NB4 (cell line): Measurements from ENCODE around the gene SIVA1.

Experiments used
- MYC ChIP-seq: IDR thresholded peaks from 2 replicates; pipeline ENCODE4 v1.6.1; 2011; ENCODE audit warnings: low read depth, low read length
- POLR2A ChIP-seq: IDR thresholded peaks from 2 replicates; pipeline ENCODE4 v1.6.1; 2011; ENCODE audit warnings: mild to moderate bottlenecking; ENCODE audit not compliant: insufficient read length; ENCODE audit errors: extremely low read depth
- TF ChIP-seq, protein P1 (sequence below): IDR thresholded peaks from one replicate; pipeline ENCODE4 v1.5.1; 2012; ENCODE audit warnings: low read depth, low read length
- TF ChIP-seq, protein P2 (sequence below): IDR thresholded peaks from 2 replicates; pipeline ENCODE4 v1.6.1; 2011; ENCODE audit warnings: low read depth, low read length

DNA sequence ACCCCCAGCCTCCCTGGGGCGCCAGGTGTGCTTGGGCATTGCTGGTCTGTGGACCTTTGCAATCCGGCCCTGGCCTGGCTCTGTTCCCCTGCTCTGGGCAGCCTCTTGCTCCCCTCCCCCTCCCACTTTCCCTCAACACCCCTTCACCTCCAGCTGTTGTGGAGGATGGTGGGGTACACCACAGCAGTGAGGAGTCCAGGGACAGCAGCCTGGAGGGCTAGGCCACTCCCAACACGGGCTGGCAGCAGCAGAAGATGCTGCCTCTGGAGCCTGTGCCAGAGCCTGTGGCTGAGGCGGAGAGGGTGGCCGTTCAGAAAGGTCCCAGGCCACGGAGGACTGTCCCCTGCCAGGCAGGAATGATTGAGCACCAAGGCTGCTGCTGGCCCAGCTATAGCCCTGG is 55.5 kb downstream of the SIVA1 start:
- TF ChIP-seq, protein P1, sequence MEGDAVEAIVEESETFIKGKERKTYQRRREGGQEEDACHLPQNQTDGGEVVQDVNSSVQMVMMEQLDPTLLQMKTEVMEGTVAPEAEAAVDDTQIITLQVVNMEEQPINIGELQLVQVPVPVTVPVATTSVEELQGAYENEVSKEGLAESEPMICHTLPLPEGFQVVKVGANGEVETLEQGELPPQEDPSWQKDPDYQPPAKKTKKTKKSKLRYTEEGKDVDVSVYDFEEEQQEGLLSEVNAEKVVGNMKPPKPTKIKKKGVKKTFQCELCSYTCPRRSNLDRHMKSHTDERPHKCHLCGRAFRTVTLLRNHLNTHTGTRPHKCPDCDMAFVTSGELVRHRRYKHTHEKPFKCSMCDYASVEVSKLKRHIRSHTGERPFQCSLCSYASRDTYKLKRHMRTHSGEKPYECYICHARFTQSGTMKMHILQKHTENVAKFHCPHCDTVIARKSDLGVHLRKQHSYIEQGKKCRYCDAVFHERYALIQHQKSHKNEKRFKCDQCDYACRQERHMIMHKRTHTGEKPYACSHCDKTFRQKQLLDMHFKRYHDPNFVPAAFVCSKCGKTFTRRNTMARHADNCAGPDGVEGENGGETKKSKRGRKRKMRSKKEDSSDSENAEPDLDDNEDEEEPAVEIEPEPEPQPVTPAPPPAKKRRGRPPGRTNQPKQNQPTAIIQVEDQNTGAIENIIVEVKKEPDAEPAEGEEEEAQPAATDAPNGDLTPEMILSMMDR = no peak
- TF ChIP-seq POLR2A = no peak
- TF ChIP-seq MYC = no peak
- TF ChIP-seq, protein P2, sequence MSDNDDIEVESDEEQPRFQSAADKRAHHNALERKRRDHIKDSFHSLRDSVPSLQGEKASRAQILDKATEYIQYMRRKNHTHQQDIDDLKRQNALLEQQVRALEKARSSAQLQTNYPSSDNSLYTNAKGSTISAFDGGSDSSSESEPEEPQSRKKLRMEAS = no peak
